GM19193 (cell line): ENCODE results near the gene HOXC9.

Source experiments
- POLR2A ChIP-seq: IDR thresholded peaks from 4 replicates; pipeline ENCODE4 v1.6.1; 2011; ENCODE audit not compliant: insufficient read depth, insufficient read length; ENCODE audit errors: extremely low read depth

Gene HOXC9

DNA sequence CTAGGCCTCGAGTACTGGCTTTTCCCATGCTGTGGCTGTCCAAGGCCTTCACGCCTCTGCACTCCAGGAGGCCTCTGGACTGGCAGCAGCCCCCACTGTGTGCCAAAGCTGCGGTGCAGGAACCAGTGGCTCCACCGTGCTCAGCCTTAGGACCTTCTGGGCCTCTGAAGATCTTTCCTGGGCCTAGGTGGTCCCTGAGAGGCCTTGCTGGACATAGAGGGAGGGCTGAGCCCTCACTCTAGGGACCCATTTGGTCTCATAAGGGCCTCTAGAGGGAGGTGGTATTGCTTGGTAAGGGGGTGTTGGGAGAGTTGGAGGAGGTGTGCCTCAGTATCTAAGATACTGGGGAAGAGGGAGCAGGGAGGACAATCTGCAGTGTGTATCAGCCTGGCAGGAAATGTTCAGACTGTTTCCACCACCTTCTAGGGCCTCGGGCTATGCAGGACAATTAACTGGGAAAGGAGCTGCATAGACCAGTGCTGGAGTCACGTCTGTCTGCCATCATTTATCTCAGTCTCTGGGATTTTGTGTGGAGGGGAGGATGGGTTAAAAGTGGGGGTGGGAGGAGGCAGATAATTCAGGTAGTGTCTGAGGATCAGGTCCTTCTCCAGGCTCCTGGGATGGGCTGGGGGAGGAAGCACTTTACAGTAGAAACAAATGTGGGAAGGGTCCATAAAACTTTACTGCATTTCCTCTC is 35.8 kb downstream of the HOXC9 start:
- no peak for TF ChIP-seq POLR2A

DNA sequence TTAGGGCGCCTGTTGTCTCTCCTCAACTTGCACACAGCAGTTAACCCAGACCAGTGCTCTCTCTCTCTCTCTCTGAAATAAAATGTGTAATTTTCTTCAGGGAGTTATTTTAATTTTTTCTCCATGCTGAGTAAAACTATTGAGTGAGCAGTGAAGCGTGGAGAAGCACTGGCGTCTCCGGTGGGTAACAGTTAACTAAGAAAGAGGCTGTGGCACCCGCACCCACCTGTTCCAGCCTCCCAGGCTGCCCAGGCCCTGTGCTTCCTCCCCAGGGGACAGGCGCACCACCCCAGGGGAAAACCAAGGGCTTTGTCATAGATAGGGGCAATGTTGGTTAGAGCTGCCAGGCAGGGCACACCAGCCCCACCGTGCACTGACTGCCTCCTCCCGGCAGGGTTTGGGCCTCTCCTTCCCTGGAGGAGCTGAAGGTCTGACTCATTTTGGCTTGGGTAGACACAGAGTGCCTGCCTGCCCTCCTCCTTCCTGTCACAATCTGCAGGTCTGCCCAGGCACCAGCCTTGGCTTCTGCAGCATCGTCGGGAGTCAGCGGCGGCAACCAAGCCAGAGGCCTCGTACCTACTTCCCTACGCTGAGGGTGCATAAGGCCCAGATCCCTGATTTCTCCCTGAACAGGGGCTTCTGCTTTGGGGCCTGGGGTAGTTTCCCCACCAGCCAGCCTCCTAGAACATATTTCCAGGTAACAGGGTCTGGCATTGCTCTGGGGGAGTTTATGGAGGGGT is 36.8 kb downstream of the HOXC9 start:
- no peak for TF ChIP-seq POLR2A

DNA sequence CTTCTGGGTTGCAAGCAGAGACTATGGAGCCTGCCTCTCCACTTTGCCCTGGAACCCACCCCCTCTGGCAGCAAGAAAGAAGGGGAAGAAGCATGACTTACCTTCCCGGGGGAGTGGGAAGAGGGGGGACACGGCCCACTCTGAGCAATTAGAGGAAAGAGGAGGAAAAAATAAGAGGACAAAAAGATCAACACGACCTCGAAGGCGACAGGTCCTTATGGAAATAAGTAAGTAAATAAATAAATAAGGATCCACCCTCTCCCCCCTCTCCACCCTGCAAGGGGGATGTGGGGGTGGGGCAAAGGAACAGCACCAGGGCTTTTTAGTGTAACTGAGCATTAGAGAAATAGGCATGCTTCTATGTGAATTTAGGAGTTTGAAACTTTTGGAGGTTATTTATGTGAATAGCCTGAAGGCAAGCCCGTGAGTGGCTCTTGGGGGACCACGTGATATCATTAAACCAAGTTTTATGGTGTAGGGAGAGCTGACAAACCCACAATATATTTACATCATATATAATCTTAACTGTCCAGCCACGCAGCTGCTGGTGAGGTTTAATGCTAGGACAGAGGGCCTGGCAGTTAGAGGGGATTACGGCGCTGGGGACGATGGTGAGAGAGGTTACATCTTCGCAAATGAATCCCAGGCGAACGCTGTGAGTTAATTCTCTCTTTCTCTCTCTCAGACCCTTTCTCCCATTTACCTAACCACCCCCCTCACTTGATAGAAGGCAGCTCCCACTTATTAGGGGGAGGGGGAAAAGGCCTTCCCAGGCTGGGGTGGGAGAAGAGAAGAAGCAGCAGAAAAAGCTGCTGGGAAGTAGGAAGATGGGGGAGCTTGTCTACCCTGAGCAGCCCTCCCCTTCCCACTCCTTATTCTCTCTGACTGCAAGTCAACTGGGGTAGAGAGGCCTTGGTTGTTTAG is 37.7 kb downstream of the HOXC9 start:
- TF ChIP-seq POLR2A = no peak

DNA sequence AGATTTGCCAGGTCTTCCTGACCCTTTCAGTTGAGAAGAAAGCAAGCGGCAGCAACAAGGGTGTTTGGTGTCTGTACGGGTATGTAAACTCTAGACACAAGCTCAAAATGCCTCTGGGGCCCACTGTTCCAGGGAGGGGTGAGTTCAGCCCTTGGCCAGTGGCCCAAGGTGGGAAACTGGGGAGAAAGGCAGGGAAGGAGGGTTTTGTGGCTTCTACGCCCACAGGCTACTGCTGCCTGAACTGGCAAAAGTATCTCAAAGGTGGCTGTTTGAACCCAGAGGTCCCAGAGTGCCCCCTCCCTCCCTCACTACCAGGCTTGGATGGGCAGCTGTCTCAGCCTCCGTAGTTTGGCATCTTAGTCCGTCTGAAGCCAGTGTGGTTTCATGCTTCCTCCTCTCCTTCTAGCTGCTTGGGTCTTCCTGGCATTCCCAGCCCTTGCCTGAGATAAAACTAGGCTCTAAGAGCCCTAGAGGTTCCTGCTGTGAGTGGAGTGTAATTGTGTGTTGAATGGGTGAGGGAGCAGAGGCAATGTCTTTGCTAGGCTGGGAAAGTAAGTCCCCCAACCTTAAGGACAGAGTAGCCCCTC is 38.4 kb downstream of the HOXC9 start:
- no peak for TF ChIP-seq POLR2A

DNA sequence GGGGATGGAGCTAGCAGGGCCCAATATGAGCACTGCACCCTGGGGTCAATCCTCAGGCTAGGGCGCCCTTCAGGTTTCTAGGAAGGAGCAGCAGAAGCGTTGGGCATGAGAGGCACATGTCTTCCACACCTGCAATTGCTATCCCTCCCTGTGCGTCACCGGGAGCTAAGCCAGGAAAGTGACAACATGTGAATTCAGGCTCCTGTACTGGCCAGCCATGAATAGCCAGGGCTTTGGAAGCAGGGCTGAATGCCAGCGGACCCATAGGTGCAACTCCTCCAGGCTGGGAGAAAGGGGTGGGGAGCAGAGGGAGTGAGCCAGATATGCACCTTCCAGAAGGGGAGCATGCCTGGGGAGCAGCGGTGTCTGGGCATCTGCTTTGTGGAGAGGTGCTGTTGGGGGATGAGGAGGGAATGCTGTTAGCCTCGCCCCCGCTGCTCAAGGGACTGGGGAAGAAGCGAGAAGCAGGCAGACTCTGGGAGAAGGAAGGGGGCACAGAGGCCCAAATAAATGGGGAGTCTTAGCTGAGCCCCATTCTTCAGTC is 39.0 kb downstream of the HOXC9 start:
- TF ChIP-seq POLR2A = no peak

DNA sequence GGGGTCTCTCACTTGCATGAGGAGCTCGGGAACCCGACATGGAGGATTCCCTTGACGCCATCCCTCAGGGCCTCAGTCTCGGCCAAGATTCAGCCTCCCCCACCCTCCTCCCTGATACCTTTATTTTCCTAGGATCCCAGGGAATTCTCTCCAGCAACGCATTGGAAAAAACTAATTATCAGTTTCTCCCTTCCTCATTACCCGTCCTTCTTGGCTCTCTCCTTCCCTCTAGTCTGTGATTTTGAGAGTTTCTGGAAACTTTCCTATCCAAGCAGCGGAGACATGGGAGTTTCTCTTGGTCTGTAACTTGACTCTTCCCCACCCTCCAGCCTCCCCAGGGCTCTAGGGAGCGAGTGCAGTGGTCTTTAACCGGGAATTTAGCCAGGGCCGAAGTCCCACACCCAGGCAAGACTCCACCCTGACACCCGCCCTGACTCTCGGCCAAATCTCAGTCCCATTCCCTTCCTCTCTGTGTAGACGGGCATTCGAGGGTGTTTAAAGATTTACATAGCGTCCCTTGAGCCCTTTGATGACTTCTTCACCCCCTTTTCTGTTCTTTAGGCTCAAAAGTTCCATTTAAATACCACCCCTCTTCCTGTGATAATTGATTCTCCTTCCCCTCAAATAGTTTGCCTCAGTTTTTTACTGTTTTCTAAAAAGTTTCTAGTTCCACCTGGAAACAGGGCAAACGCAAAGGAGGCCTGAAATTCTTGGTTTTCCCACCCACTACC is 39.6 kb downstream of the HOXC9 start:
- TF ChIP-seq POLR2A = no peak

DNA sequence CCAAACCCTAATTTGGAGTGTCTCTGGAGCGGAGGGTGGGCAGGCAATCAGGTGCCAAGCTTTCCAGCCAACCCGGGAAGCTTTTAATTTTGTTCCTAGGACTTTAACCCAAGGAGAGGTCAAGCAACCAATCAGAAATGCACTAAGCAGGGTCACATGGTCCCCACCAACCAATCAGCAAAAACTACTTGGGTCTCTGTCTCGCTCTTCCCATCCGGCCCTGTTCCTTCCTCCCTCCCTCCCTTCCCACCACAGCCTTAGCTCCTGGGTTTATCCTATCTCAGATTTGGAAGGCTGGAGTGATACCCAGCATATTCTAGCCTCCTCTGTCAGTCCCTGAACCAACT is 40.2 kb downstream of the HOXC9 start:
- TF ChIP-seq POLR2A = no peak

DNA sequence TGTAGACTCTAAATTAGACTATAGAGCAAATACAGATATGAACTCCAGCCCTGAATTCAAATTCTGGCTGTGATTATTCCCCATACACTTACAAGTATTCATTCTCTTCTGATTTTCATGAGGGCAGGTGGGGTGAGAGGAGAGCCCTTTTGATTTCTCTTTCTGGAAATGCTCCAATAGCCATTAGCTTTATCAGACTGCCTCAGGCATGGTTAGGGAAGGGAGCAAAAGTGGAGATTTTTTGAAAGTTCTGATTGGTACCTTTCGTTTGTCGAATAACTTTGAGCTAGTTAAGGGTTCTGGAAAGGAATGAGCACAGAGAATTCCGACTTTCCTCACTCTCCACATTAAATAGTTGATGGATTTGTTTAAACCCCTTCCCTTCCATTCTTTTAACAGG is 40.7 kb downstream of the HOXC9 start:
- TF ChIP-seq POLR2A = no peak

DNA sequence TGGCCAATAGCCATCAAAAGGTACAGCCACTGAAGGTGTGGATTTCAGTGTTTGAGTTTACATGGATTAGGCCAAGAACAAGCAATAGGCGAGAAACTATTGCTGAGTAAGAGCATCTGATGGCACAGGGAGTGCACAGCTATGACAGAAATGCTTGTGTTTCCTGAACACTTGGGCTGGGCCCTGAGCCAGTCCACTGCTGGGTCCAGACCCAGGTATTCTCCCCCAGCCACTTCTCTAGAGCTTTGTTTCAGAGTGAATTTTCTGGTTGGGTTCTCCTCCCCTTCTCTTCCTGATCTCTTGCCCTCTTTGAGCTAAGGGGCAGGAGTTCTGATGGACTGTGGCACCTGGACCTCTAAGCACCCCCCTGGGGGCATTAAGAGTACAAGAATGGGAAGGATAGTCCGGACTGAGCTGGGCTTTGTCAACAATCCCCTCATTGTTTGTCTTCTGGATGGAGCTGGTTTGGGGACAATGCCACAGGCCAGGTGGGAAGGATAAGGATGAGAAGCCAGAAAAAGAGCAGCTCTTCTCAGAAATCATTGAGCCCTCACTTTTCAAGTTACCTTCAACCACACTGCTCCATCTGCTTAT is 41.2 kb downstream of the HOXC9 start:
- no peak for TF ChIP-seq POLR2A

DNA sequence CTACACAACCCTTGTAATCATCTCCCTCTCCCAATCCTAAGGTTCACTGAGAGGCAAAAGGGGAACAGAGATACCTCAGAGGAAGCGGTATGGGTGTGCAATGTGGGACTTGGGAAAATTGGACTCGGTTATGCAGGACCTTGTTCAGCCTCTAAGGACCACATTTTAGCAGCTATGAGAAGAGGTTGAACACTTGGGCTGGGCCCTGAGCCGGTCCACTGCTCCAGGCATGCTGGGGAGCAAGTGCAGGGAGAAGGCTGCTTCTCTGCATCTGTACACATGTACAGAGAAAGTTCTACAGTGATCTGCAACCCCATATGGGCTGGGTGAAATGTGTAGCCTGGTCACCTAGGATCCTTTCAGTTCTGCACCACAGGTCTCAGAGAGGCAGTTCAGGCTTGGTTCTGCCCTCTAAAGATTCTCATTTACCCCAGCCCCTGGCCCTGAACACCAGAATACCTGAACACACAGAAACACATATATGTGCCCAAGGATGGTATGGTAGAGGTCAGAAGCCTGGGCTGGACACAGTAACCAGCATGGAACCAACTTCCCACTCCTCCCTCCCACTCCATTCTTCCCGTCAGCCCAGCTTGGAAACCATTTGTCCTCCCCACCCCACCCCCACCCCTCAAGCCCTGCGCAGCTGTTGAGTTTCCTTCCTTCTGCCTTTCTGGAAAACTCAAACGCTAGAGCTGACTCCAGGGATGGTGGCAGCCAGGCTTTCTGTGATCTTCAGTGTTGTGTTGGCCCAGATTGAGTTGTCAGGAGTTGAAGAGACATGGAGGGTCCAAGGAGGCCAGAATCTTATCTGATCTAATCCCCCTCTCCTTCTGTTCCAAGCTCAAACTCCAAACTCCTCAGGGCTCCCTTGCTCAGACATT is 43.3 kb downstream of the HOXC9 start:
- no peak for TF ChIP-seq POLR2A

DNA sequence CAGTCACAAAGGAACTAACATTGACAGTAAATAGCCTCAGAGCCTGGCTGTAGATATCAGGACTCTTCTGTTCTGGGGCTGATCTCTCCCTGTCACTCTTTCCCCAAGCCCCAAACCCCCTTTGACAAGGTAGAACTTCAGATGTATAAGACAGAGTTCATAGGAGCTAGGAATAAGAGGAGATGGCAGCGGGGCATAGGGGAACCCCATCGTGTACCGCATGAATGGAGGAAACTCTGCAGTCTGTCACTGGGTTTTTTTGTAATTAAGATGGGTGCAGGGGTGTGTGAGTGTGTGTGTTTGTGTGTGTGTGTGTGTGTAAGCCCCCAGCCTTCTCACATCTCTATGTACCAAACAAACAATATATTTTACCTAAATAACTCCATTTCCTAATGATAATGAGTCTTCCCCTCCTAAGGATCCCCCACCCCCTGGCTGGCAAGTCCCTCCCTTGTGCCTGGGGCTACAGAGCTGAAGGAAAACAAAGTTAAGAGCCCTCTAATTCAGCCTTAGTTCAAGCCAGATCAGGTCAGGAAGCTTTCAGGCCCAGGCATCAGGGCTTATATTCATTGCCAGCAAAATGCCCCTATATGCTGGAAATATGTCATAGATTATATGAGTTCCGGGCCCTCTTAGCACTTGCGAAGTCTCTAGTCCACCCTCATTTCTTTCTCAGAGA is 44.6 kb downstream of the HOXC9 start:
- no peak for TF ChIP-seq POLR2A

DNA sequence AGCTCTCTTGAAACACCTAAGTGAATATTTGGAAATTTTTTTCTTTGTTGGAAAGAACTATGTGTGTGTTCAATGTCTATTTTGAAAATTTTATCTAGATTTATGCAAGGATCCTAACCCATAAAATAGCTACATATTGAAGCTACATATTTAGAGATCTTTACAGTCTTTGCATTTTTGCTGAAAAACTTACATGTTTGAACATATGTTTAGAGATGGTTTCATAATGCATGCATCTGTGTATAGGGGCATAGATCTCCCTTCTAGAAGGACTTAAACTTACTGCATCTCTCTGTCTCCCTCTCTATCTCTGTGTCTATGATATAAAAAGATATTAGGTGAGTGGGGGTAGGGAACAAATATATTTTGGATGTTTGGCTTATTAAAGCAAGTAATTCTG is 45.4 kb downstream of the HOXC9 start:
- TF ChIP-seq POLR2A = no peak
